HEK293 (cell line): ENCODE measurements around the gene FBXO42.

Experiments
- CTCF ChIA-PET: fragments of 350-600 bp; formaldehyde crosslinking; extraction: SDS; loops from one replicate; lab custom pipeline; 2021; ENCODE audit warnings: antibody characterized with exemption; lab: Yijun Ruan, JAX
- POLR2A ChIA-PET: fragments of 300-600 bp; formaldehyde crosslinking; extraction: SDS; loops from one replicate; lab custom pipeline; 2020; ENCODE audit warnings: antibody characterized with exemption, inconsistent platforms; lab: Yijun Ruan, JAX
- H3K27ac ChIP-seq: fragments of 200-500 bp; sonication (Bioruptor generic); 2 replicates; pipeline ENCODE4 v1.5.1; 2014; ENCODE audit warnings: low read depth, low read length, control low read depth, inconsistent platforms; ENCODE audit errors: extremely low read depth
- H3K36me3 ChIP-seq, 2 experiments: fragments of 200-500 bp in 1 of 2; sonication (Bioruptor generic) in 1 of 2; 1 replicate in 1 of 2; 2 replicates in 1 of 2; pipeline ENCODE4 v1.5.1; 2014 to 2017; ENCODE audit warnings: inconsistent platforms in 2 of 2, low read length in 2 of 2; ENCODE audit not compliant: control insufficient read depth in 2 of 2, insufficient read depth in 1 of 2
- H3K4me1 ChIP-seq: fragments of 200-500 bp; sonication (Bioruptor generic); 2 replicates; pipeline ENCODE4 v1.5.1; 2014; ENCODE audit warnings: mild to moderate bottlenecking, low read length, inconsistent platforms; ENCODE audit not compliant: control insufficient read depth, insufficient read depth
- H3K4me3 ChIP-seq: 2 replicates; pipeline ENCODE4 v1.5.1; 2011; ENCODE audit warnings: low read depth, mild to moderate bottlenecking, control low read depth, low read length, moderate library complexity
- H3K9me3 ChIP-seq: fragments of 200-500 bp; sonication (Bioruptor generic); 2 replicates; pipeline ENCODE4 v1.5.1; 2014; ENCODE audit warnings: low read depth, low read length, inconsistent platforms; ENCODE audit not compliant: control insufficient read depth, insufficient read depth
- GLI4 ChIP-seq: fragments of 450-650 bp; formaldehyde crosslinking; IDR thresholded peaks from 2 replicates; pipeline ENCODE4 v1.5.1; 2016; ENCODE audit warnings: missing biosample characterization, missing genetic modification characterization
- HOXD13 ChIP-seq: sonication (generic); formaldehyde crosslinking; IDR thresholded peaks from 2 replicates; pipeline ENCODE4 v1.8.0; 2022; ENCODE audit warnings: missing genetic modification reagents, borderline replicate concordance
- KLF16 ChIP-seq: fragments of 450-650 bp; formaldehyde crosslinking; IDR thresholded peaks from 2 replicates; pipeline ENCODE4 v1.5.1; 2017; ENCODE audit warnings: missing biosample characterization, missing genetic modification characterization
- PRDM1 ChIP-seq: fragments of 450-650 bp; formaldehyde crosslinking; IDR thresholded peaks from 2 replicates; pipeline ENCODE4; 2016; ENCODE audit warnings: missing biosample characterization, missing genetic modification characterization
- SP7 ChIP-seq: fragments of 450-650 bp; formaldehyde crosslinking; IDR thresholded peaks from 2 replicates; pipeline ENCODE4 v1.5.1; 2016; ENCODE audit warnings: missing biosample characterization, missing genetic modification characterization
- TCF7L2 ChIP-seq: IDR thresholded peaks from 2 replicates; pipeline ENCODE4 v1.6.1; 2011; ENCODE audit warnings: low read depth, mild to moderate bottlenecking, inconsistent platforms, low read length, moderate library complexity, borderline replicate concordance
- ZBTB7A ChIP-seq: fragments of 450-650 bp; formaldehyde crosslinking; IDR thresholded peaks from 2 replicates; pipeline ENCODE4 v1.5.1; 2016; ENCODE audit warnings: low read depth, missing biosample characterization, missing genetic modification characterization
- ZFP41 ChIP-seq: fragments of 450-650 bp; formaldehyde crosslinking; IDR thresholded peaks from 2 replicates; pipeline ENCODE4 v1.5.1; 2016; ENCODE audit warnings: missing biosample characterization, missing genetic modification characterization, borderline replicate concordance
- ZFP69B ChIP-seq: fragments of 450-650 bp; formaldehyde crosslinking; IDR thresholded peaks from 2 replicates; pipeline ENCODE4 v1.5.1; 2016; ENCODE audit warnings: missing biosample characterization, missing genetic modification characterization
- ZIC2 ChIP-seq: fragments of 450-650 bp; formaldehyde crosslinking; IDR thresholded peaks from 2 replicates; pipeline ENCODE4 v1.5.1; 2016; ENCODE audit warnings: missing biosample characterization, missing genetic modification characterization
- ZNF132 ChIP-seq: fragments of 450-650 bp; formaldehyde crosslinking; IDR thresholded peaks from 2 replicates; pipeline ENCODE4 v1.5.1; 2017; ENCODE audit warnings: missing biosample characterization, missing genetic modification characterization, borderline replicate concordance
- ZNF169 ChIP-seq: fragments of 450-650 bp; formaldehyde crosslinking; IDR thresholded peaks from 2 replicates; pipeline ENCODE4 v1.5.1; 2016; ENCODE audit warnings: missing biosample characterization, missing genetic modification characterization
- ZNF221 ChIP-seq: fragments of 450-650 bp; formaldehyde crosslinking; IDR thresholded peaks from 2 replicates; pipeline ENCODE4 v1.5.1; 2017; ENCODE audit warnings: missing biosample characterization, missing genetic modification characterization, borderline replicate concordance
- ZNF23 ChIP-seq: fragments of 450-650 bp; formaldehyde crosslinking; IDR thresholded peaks from 2 replicates; pipeline ENCODE4 v1.5.1; 2016; ENCODE audit warnings: missing biosample characterization, missing genetic modification characterization, borderline replicate concordance
- ZNF335 ChIP-seq: fragments of 450-650 bp; formaldehyde crosslinking; conservative IDR thresholded peaks from 2 replicates; pipeline ENCODE4 v1.5.1; 2016; ENCODE audit warnings: missing biosample characterization, missing genetic modification characterization
- ZNF341 ChIP-seq: fragments of 450-650 bp; formaldehyde crosslinking; IDR thresholded peaks from 2 replicates; pipeline ENCODE4; 2016; ENCODE audit warnings: low read depth, missing biosample characterization, missing genetic modification characterization
- ZNF362 ChIP-seq: fragments of 450-650 bp; formaldehyde crosslinking; IDR thresholded peaks from 2 replicates; pipeline ENCODE4 v1.5.1; 2016; ENCODE audit warnings: missing biosample characterization, missing genetic modification characterization
- ZNF366 ChIP-seq: fragments of 450-650 bp; formaldehyde crosslinking; conservative IDR thresholded peaks from 2 replicates; pipeline ENCODE4 v1.5.1; 2016; ENCODE audit warnings: missing biosample characterization, missing genetic modification characterization
- ZNF391 ChIP-seq: fragments of 450-650 bp; formaldehyde crosslinking; IDR thresholded peaks from 2 replicates; pipeline ENCODE4 v1.5.1; 2016; ENCODE audit warnings: low read depth, missing biosample characterization, missing genetic modification characterization, borderline replicate concordance
- ZNF473 ChIP-seq: fragments of 450-650 bp; formaldehyde crosslinking; IDR thresholded peaks from 2 replicates; pipeline ENCODE4 v1.5.1; 2017; ENCODE audit warnings: missing biosample characterization, missing genetic modification characterization
- ZNF548 ChIP-seq: fragments of 450-650 bp; formaldehyde crosslinking; IDR thresholded peaks from 2 replicates; pipeline ENCODE4 v1.5.1; 2016; ENCODE audit warnings: missing biosample characterization, missing genetic modification characterization
- ZNF580 ChIP-seq: fragments of 450-650 bp; formaldehyde crosslinking; IDR thresholded peaks from 2 replicates; pipeline ENCODE4 v1.5.1; 2016; ENCODE audit warnings: missing biosample characterization, missing genetic modification characterization
- ZNF629 ChIP-seq: fragments of 450-650 bp; formaldehyde crosslinking; IDR thresholded peaks from 2 replicates; pipeline ENCODE4 v1.5.1; 2017; ENCODE audit warnings: missing biosample characterization, missing genetic modification characterization
- ZNF654 ChIP-seq: fragments of 450-650 bp; formaldehyde crosslinking; IDR thresholded peaks from 2 replicates; pipeline ENCODE4 v1.5.1; 2016; ENCODE audit warnings: low read depth, missing biosample characterization, missing genetic modification characterization
- ZNF677 ChIP-seq: fragments of 450-650 bp; IDR thresholded peaks from 2 replicates; pipeline ENCODE4 v1.5.0; 2018; ENCODE audit warnings: missing biosample characterization, mild to moderate bottlenecking, missing genetic modification characterization, moderate library complexity
- ZNF707 ChIP-seq: fragments of 450-650 bp; formaldehyde crosslinking; IDR thresholded peaks from 2 replicates; pipeline ENCODE4 v1.5.1; 2016; ENCODE audit warnings: missing biosample characterization, missing genetic modification characterization
- ZSCAN16 ChIP-seq: fragments of 450-650 bp; formaldehyde crosslinking; IDR thresholded peaks from 2 replicates; pipeline ENCODE4 v1.5.1; 2016; ENCODE audit warnings: missing biosample characterization, missing genetic modification characterization
- TF ChIP-seq, protein P1 (sequence below): IDR thresholded peaks from 2 replicates; pipeline ENCODE4 v1.6.1; 2011; ENCODE audit warnings: mild to moderate bottlenecking, low read depth, low read length, borderline replicate concordance
- TF ChIP-seq, protein P2 (sequence below): fragments of 450-650 bp; IDR thresholded peaks from 2 replicates; pipeline ENCODE4 v1.5.1; 2018; ENCODE audit warnings: missing biosample characterization, mild to moderate bottlenecking, missing genetic modification characterization
- TF ChIP-seq, protein P3 (sequence below): fragments of 450-650 bp; formaldehyde crosslinking; IDR thresholded peaks from 2 replicates; pipeline ENCODE4 v1.5.1; 2016; ENCODE audit warnings: missing biosample characterization, missing genetic modification characterization
- TF ChIP-seq, protein P4 (sequence below): fragments of 450-650 bp; formaldehyde crosslinking; IDR thresholded peaks from 2 replicates; pipeline ENCODE4 v1.5.1; 2017; ENCODE audit warnings: missing biosample characterization, missing genetic modification characterization

The FBXO42 gene

DNA sequence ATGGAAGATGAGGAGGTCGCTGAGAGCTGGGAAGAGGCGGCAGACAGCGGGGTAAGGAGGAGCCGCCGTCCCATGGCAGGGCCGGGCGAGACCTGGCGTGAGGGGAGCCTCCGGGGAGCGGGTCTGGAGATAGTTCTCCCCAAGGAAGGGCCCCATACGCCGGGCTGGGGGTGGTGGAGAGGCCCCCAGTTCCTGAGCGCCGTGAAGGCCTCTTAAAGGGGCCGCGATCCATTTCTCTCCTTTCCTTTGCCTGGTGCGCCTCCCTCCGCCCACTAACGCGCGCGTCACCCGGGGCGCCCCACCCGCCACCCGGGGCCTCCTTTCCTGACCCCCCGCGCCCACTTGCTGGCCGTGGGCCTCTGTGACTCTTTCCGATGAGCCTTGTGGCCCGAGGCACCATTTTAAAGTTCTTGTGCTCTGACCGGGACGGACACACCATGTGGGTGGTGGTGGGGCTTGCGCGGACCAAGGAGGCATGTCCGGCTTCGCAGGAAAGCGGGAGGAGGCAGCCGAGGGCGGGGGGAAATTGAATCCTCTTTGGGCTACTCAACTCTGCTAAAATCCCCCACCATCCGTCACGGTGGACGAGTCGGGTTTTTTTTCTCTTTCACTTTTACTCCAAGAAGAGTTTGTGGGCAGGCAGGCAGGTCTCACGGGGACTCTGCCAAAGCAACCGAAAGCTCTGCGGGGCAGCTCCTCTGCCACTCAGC lies 15.1 kb upstream of the FBXO42 start:
- ChIA-PET POLR2A (interaction anchor here (1.0 to 1.9 kb wide), 4 partner anchors 13 to 73 kb away, joined by 4 to 8 read pairs (median 5); partner anchors contain the start of genes FBXO42 and NECAP2), CTCF (interaction anchor here (1.2 kb wide), 1 partner anchor 253 kb away, joined by 3 read pairs; no protein-coding TSS in a partner anchor)
- peak overlapping the region; percentile 93 for H3K27ac ChIP-seq
- H3K4me1 ChIP-seq: peaks cover 9% of the 10 kb centered on the region
- H3K4me3 ChIP-seq: peak overlapping the region; percentile 97
- H3K9me3 ChIP-seq: no peaks in the 10 kb centered on the region
- H3K36me3 ChIP-seq: peaks cover 0 to under 1% of the 10 kb centered on the region in 2 experiments; a peak in 2 of 3 replicates
- TF ChIP-seq, protein P1, sequence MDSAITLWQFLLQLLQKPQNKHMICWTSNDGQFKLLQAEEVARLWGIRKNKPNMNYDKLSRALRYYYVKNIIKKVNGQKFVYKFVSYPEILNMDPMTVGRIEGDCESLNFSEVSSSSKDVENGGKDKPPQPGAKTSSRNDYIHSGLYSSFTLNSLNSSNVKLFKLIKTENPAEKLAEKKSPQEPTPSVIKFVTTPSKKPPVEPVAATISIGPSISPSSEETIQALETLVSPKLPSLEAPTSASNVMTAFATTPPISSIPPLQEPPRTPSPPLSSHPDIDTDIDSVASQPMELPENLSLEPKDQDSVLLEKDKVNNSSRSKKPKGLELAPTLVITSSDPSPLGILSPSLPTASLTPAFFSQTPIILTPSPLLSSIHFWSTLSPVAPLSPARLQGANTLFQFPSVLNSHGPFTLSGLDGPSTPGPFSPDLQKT: no peak; the same call in 1 of the 2 replicates
- TF ChIP-seq ZNF677 (no peak), KLF16 (tag by site-specific recombination) (peak; percentile 83), ZFP69B (tag by site-specific recombination) (peak; percentile 98), SP7 (tag by site-specific recombination) (peak; percentile 87), ZNF362 (tag by site-specific recombination) (no peak), ZNF341 (tag by site-specific recombination) (peak; percentile 85), ZNF580 (tag by site-specific recombination) (no peak), ZNF654 (tag by site-specific recombination) (no peak), ZSCAN16 (tag by site-specific recombination) (no peak), ZNF23 (tag by site-specific recombination) (no peak), HOXD13 (CRISPR knock-in tag) (no peak), ZNF391 (tag by site-specific recombination) (no peak), ZNF366 (tag by site-specific recombination) (peak; percentile 65), ZNF221 (no peak), GLI4 (tag by site-specific recombination) (peak; percentile 42; the same call in 1 of the 2 replicates), ZNF629 (tag by site-specific recombination) (peak; percentile 89), ZNF132 (no peak), ZNF548 (no peak), TCF7L2 (no peak), ZBTB7A (tag by site-specific recombination) (peak; percentile 31; the same call in 1 of the 2 replicates), ZNF707 (tag by site-specific recombination) (no peak), ZNF335 (tag by site-specific recombination) (peak; percentile 97), ZNF473 (tag by site-specific recombination) (no peak), ZIC2 (tag by site-specific recombination) (0 out of 2 replicates have a peak, but pooled peaks have one; percentile 23), PRDM1 (peak; percentile 72), ZNF169 (no peak), ZFP41 (tag by site-specific recombination) (no peak)
- TF ChIP-seq, protein P2, sequence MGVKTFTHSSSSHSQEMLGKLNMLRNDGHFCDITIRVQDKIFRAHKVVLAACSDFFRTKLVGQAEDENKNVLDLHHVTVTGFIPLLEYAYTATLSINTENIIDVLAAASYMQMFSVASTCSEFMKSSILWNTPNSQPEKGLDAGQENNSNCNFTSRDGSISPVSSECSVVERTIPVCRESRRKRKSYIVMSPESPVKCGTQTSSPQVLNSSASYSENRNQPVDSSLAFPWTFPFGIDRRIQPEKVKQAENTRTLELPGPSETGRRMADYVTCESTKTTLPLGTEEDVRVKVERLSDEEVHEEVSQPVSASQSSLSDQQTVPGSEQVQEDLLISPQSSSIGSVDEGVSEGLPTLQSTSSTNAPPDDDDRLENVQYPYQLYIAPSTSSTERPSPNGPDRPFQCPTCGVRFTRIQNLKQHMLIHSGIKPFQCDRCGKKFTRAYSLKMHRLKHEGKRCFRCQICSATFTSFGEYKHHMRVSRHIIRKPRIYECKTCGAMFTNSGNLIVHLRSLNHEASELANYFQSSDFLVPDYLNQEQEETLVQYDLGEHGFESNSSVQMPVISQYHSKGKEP (tag by site-specific recombination): no peak
- TF ChIP-seq, protein P3, sequence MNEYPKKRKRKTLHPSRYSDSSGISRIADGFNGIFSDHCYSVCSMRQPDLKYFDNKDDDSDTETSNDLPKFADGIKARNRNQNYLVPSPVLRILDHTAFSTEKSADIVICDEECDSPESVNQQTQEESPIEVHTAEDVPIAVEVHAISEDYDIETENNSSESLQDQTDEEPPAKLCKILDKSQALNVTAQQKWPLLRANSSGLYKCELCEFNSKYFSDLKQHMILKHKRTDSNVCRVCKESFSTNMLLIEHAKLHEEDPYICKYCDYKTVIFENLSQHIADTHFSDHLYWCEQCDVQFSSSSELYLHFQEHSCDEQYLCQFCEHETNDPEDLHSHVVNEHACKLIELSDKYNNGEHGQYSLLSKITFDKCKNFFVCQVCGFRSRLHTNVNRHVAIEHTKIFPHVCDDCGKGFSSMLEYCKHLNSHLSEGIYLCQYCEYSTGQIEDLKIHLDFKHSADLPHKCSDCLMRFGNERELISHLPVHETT (tag by site-specific recombination): no peak
- TF ChIP-seq, protein P4, sequence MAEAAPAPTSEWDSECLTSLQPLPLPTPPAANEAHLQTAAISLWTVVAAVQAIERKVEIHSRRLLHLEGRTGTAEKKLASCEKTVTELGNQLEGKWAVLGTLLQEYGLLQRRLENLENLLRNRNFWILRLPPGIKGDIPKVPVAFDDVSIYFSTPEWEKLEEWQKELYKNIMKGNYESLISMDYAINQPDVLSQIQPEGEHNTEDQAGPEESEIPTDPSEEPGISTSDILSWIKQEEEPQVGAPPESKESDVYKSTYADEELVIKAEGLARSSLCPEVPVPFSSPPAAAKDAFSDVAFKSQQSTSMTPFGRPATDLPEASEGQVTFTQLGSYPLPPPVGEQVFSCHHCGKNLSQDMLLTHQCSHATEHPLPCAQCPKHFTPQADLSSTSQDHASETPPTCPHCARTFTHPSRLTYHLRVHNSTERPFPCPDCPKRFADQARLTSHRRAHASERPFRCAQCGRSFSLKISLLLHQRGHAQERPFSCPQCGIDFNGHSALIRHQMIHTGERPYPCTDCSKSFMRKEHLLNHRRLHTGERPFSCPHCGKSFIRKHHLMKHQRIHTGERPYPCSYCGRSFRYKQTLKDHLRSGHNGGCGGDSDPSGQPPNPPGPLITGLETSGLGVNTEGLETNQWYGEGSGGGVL (tag by site-specific recombination): peak; percentile 55
